GM12865 (cell line): ENCODE results near the gene CEACAM3.

Experiments used
- DNase-seq: peaks from one replicate; pipeline ENCODE4 v3.0.0; 2010; ENCODE audit warnings: low read depth
- H3K4me3 ChIP-seq: 2 replicates; pipeline ENCODE4 v1.5.1; 2011; ENCODE audit warnings: mild to moderate bottlenecking, low read depth, low read length, control low read depth
- TF ChIP-seq, protein P1 (sequence below): IDR thresholded peaks from 2 replicates; pipeline ENCODE4 v1.5.1; 2011; ENCODE audit warnings: low read length, control low read depth, low read depth, inconsistent platforms; ENCODE audit not compliant: insufficient read depth; ENCODE audit errors: missing control alignments

The CEACAM3 gene

GRCh38 chr19:41795031-41795461, 1.3 kb upstream of the CEACAM3 start:
- TF ChIP-seq, protein P1, sequence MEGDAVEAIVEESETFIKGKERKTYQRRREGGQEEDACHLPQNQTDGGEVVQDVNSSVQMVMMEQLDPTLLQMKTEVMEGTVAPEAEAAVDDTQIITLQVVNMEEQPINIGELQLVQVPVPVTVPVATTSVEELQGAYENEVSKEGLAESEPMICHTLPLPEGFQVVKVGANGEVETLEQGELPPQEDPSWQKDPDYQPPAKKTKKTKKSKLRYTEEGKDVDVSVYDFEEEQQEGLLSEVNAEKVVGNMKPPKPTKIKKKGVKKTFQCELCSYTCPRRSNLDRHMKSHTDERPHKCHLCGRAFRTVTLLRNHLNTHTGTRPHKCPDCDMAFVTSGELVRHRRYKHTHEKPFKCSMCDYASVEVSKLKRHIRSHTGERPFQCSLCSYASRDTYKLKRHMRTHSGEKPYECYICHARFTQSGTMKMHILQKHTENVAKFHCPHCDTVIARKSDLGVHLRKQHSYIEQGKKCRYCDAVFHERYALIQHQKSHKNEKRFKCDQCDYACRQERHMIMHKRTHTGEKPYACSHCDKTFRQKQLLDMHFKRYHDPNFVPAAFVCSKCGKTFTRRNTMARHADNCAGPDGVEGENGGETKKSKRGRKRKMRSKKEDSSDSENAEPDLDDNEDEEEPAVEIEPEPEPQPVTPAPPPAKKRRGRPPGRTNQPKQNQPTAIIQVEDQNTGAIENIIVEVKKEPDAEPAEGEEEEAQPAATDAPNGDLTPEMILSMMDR, result peak; percentile 79
- no peak overlapping the region for H3K4me3 ChIP-seq
- peak; percentile 61 for DNase-seq

GRCh38 chr19:41796901-41797300, 514 bp downstream of the CEACAM3 start:
- no peak for DNase-seq
- no peak overlapping the region for H3K4me3 ChIP-seq
- TF ChIP-seq, protein P1, result no peak

- DNase-seq, result no peak
- no peak overlapping the region for H3K4me3 ChIP-seq
- TF ChIP-seq, protein P1, result no peak
Observed at GRCh38 chr19:41799444-41800000, 3.1 kb downstream of the CEACAM3 start.

GRCh38 chr19:41801031-41801430, 4.6 kb downstream of the CEACAM3 start:
- TF ChIP-seq, protein P1, result no peak

DNA sequence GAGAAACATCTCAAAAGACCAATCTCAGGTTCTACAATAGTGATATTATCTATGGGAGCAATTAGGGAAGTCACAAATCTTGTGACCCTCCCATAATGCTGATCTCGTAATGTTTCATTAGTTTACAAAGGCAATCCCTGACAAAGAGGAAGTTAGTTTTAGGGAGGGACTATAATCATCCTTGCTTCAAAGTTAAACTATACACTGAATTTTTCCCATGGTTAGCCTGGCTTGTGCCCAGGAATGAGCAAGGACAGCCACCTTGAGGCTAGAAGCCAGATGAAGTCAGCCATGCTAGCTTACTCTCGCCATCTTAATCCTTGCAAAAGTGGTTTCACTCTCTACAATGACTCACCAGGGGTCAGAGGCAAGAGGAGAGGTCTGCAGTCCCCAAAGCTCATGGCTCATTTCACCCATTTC, 5.4 kb downstream of the CEACAM3 start:
- TF ChIP-seq, protein P1, result no peak
- DNase-seq, result no peak
- no peak overlapping the region for H3K4me3 ChIP-seq

More at GRCh38 chr19:41801031-41801430, 4.6 kb downstream of the CEACAM3 start:
- no peak for DNase-seq
- no peak overlapping the region for H3K4me3 ChIP-seq

DNA sequence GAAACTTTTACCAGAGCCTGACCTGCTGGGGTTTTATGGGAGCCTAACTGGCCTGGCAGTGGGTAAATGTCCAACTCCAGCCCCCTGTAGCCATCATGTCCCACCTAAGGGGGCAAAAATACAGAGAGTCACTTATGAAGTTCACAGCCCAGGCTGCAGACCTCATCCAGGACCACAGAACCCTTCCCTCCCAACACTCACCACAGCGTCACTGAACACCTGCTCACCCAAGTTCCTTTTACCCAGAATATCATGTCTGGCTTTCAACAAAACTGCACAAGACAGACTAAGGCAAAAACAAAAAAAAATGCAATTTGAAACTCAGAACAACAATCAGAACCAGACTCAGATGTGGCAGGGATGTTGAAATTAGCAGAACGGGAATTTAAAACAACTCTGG, 6.4 kb downstream of the CEACAM3 start:
- no peak overlapping the region for H3K4me3 ChIP-seq
- TF ChIP-seq, protein P1, result no peak
- no peak for DNase-seq

DNA sequence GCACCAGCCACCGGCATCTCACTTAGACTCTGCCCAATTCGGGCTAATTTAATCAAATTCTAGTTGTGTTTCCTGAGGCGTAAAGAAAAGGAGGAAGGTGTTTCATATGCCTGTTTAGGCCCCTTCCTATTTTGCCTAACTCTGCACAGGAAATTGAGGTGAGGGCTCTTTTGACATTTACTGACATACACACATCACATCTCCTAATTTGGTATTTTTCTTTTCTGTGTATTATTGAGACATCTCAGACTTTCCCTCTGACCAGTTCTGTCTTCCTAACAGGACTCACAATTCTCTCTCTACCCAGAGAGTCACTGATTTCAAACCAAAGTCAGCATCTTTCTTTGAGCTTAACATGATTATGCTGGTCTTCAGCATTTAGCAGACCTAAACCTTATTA, 7.9 kb downstream of the CEACAM3 start:
- no peak overlapping the region for H3K4me3 ChIP-seq
- TF ChIP-seq, protein P1, result no peak
- no peak for DNase-seq
